Thyroid gland (tissue), 4 donors: Measurements from ENCODE around the gene LMTK2. TPM values are rescaled to one million over a fixed set of nuclear protein-coding genes. Genes with fewer than 3 reads are reported as not detected.

Source experiments
- DNase-seq, 2 donors: peaks; one replicate each; pipeline ENCODE4 v3.0.0-alpha.2; 2019
- H3K27ac ChIP-seq, 3 donors: fragments of 200-600 bp; sonication (generic); 1 replicate in 2 of 3; 2 replicates in 1 of 3; pipeline ENCODE4 v1.5.1; 2016 to 2019; ENCODE audit warnings: mild to moderate bottlenecking in 1 of 3, moderate library complexity in 1 of 3
- H3K27me3 ChIP-seq: fragments of 200-600 bp; sonication (generic); one replicate; pipeline ENCODE4 v1.5.1; 2019
- H3K36me3 ChIP-seq, 2 donors: fragments of 200-600 bp; sonication (generic); one replicate each; pipeline ENCODE4 v1.5.1; 2016 to 2019
- H3K4me1 ChIP-seq, 2 donors: fragments of 200-600 bp; sonication (generic); one replicate each; pipeline ENCODE4 v1.5.1; 2017 to 2019
- H3K4me3 ChIP-seq, 3 donors: fragments of 200-600 bp; sonication (generic); replicated peaks in 1 of 3; 1 replicate in 2 of 3; 2 replicates in 1 of 3; pipeline ENCODE4 v1.5.1; 2016; ENCODE audit warnings: mild to moderate bottlenecking in 1 of 3
- H3K9me3 ChIP-seq: fragments of 200-600 bp; sonication (generic); one replicate; pipeline ENCODE4 v1.5.1; 2017
- CTCF ChIP-seq, 6 experiments: fragments of 200-600 bp in 3 of 6; fragments of 450-650 bp in 3 of 6; sonication (generic) in 3 of 6; IDR thresholded peaks; one replicate each; pipeline ENCODE4 v1.5.1; 2016 to 2019; ENCODE audit warnings: antibody characterized with exemption in 6 of 6, mild to moderate bottlenecking in 2 of 6, inconsistent platforms in 1 of 6, moderate library complexity in 1 of 6
- POLR2A ChIP-seq, 2 donors: fragments of 450-650 bp; IDR thresholded peaks; one replicate each; pipeline ENCODE4 v1.6.1; 2017; ENCODE audit warnings: antibody characterized with exemption in 2 of 2, mild to moderate bottlenecking in 2 of 2, moderate library complexity in 1 of 2
- WGBS, 2 donors: methylation state at CpG; one replicate each; pipeline ENCODE4 v1.1.5; 2017; 5-methylcytosine and 5-hydroxymethylcytosine counted together
- intact Hi-C: fragments of 100-400 bp; cut with DNase I; formaldehyde crosslinking; loops from one replicate; pipeline ENCODE4 v1.15.1; 2023
- total RNA-seq, 4 donors: library from RNA; depleted of rRNA; stranded (reverse); fragments of >200 nt; gene quantifications; one replicate each; pipeline ENCODE4 v1.2.3, GENCODE V29; 2016

LMTK2 gene
- total RNA-seq, 4 donors from 2014 or later: 22.0 to 36.5 (median 26.6) TPM

DNA sequence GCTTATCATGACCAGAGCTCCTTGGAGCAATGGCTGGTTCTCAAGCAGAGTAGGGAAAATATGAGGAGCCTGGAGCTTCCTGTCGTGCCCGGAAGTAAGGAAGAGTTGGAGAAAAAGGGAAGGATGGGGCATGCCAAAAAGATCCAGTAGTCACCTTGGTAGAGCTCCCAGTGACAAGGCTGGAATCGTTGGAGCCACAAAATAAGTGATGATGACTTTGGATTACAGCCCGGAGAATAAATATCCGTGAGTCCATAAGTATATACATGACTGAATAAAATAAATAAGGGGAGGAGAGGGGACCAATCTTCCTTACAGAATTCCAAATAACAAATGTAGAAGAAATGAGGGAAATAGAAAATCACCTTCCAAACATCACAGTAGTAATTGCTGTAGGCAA is 29.3 kb downstream of the LMTK2 start:
- TF ChIP-seq POLR2A (IDR thresholded peaks at IDR 0.05): no peak
- no peak for TF ChIP-seq CTCF (IDR thresholded peaks at IDR 0.05)
- DNase-seq: no peak

GRCh38 chr7:98136423-98136822 is 29.8 kb downstream of the LMTK2 start:
- H3K9me3 ChIP-seq: no peaks in the 10 kb centered on the region
- DNase-seq: no peak
- intact Hi-C loops: no loop called here
- TF ChIP-seq POLR2A (IDR thresholded peaks at IDR 0.05) (no peak), CTCF (IDR thresholded peaks at IDR 0.05) (no peak)
- peaks cover 6 to 18% of the 10 kb centered on the region in 2 donors for H3K4me1 ChIP-seq
- no peak overlapping the region for H3K4me3 ChIP-seq
- H3K27ac ChIP-seq: no peak overlapping the region
- H3K36me3 ChIP-seq: peaks cover under 1 to 2% of the 10 kb centered on the region in 2 donors
- no peaks in the 10 kb centered on the region for H3K27me3 ChIP-seq
- WGBS, 2 donors: 89 to 96% methylated on average over 5 of the region's 5 CpGs

More for the DNA sequence above, 29.3 kb downstream of the LMTK2 start:
- 80 to 84% methylated on average over 5 of the region's 5 CpGs for WGBS, 2 donors
- Histone ChIP-seq H3K27ac (no peak overlapping the region), H3K4me1 (peaks cover 6 to 22% of the 10 kb centered on the region in 2 donors), H3K36me3 (no peaks in the 10 kb centered on the region), H3K27me3 (no peaks in the 10 kb centered on the region), H3K4me3 (no peak overlapping the region), H3K9me3 (no peaks in the 10 kb centered on the region)
- intact Hi-C loops: no loop called here

DNA sequence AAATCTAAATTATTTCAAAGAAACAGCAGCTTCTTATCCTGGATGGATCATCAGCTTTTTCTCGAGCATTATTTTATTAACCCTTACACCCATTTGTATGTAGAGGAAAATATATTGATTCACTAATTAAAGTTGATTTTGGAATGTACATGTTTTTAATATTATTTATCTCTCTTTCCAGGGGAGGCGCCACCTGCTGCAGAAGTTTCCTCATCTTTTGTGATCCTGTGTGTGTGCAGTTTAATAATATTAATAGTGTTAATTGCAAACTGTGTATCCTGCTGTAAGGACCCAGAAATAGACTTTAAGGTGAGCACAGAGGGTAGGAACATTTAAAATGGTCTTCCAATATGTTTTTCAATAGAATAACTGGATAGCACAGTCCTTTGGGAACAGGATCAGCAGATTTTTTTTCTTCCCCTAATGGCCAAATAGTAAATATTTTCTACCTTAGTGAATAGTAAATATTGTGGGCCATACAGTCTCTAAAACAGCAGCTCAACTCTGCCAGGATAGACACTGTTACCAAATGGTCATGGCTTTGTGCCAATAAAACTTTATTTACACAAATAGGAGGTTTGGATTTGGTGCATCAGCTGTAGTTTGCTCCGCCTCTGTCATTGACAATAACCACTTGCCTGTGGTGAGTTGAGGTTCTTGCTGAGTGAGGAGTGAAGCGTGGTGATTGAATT is 30.6 kb downstream of the LMTK2 start:
- peaks cover 7 to 9% of the 10 kb centered on the region in 2 donors for H3K36me3 ChIP-seq
- H3K27ac ChIP-seq: no peak overlapping the region
- no peaks in the 10 kb centered on the region for H3K9me3 ChIP-seq
- intact Hi-C loops: no loop called here
- 89 to 96% methylated on average over 4 of the region's 4 CpGs for WGBS, 2 donors
- H3K4me3 ChIP-seq: no peak overlapping the region
- H3K27me3 ChIP-seq: no peaks in the 10 kb centered on the region
- TF ChIP-seq POLR2A (IDR thresholded peaks at IDR 0.05) (no peak), CTCF (IDR thresholded peaks at IDR 0.05) (no peak)
- H3K4me1 ChIP-seq: peaks cover 6 to 16% of the 10 kb centered on the region in 2 donors
- no peak for DNase-seq

GRCh38 chr7:98137826-98138151 is 31.1 kb downstream of the LMTK2 start:
- intact Hi-C loops: no loop called here
- WGBS, 2 donors: 91 to 92% methylated on average over 4 of the region's 4 CpGs
- H3K27ac ChIP-seq: no peak overlapping the region
- H3K27me3 ChIP-seq: no peaks in the 10 kb centered on the region
- H3K9me3 ChIP-seq: no peaks in the 10 kb centered on the region
- TF ChIP-seq POLR2A (IDR thresholded peaks at IDR 0.05) (no peak), CTCF (IDR thresholded peaks at IDR 0.05) (no peak)
- DNase-seq: no peak
- peaks cover 6 to 12% of the 10 kb centered on the region in 2 donors for H3K4me1 ChIP-seq
- peaks cover 9 to 12% of the 10 kb centered on the region in 2 donors for H3K36me3 ChIP-seq
- H3K4me3 ChIP-seq: no peak overlapping the region

- H3K4me1 ChIP-seq: peaks cover 2 to 10% of the 10 kb centered on the region in 2 donors
- intact Hi-C loops: no loop called here
- H3K36me3 ChIP-seq: peaks cover 9 to 13% of the 10 kb centered on the region in 2 donors
- H3K4me3 ChIP-seq: no peak overlapping the region
- no peak for TF ChIP-seq POLR2A (IDR thresholded peaks at IDR 0.05)
- no peak for TF ChIP-seq CTCF (IDR thresholded peaks at IDR 0.05)
- 96% methylated on average over 6 of the region's 6 CpGs for WGBS, 2 donors
- no peaks in the 10 kb centered on the region for H3K9me3 ChIP-seq
- no peak for DNase-seq
- H3K27me3 ChIP-seq: no peaks in the 10 kb centered on the region
- H3K27ac ChIP-seq: no peak overlapping the region
These were observed 32.0 kb downstream of the LMTK2 start for GRCh38 chr7:98138672-98139071.
